Fibroblast of lung (primary cell): Measurements from ENCODE around the gene VGLL4. TPM values are rescaled to one million over a fixed set of nuclear protein-coding genes. Genes with fewer than 3 reads are reported as not detected.

Source experiments
- DNase-seq, 2 donors: peaks; one replicate each; pipeline versions ENCODE4 v3.0.0 to v3.0.0-alpha.2; 2010; ENCODE audit warnings: low read depth in 2 of 2
- H2AFZ ChIP-seq: 2 replicates; pipeline ENCODE4 v1.5.1; 2012; ENCODE audit warnings: low read length, control low read depth, inconsistent platforms
- H3K27ac ChIP-seq: 2 replicates; pipeline ENCODE4 v1.5.1; 2011; ENCODE audit warnings: low read length, control low read depth; ENCODE audit not compliant: insufficient read depth
- H3K27me3 ChIP-seq: 2 replicates; pipeline ENCODE4 v1.5.1; 2011; ENCODE audit warnings: mild to moderate bottlenecking, low read length; ENCODE audit not compliant: control insufficient read depth, insufficient read depth
- H3K36me3 ChIP-seq: 2 replicates; pipeline ENCODE4 v1.5.1; 2011; ENCODE audit warnings: low read length; ENCODE audit not compliant: control insufficient read depth, insufficient read depth
- H3K4me1 ChIP-seq: 2 replicates; pipeline ENCODE4 v1.5.1; 2011; ENCODE audit warnings: low read length; ENCODE audit not compliant: control insufficient read depth, insufficient read depth; ENCODE audit errors: extremely low read depth
- H3K4me2 ChIP-seq: 2 replicates; pipeline ENCODE4 v1.5.1; 2011; ENCODE audit warnings: low read length, control low read depth; ENCODE audit not compliant: insufficient read depth; ENCODE audit errors: extremely low read depth
- H3K4me3 ChIP-seq, 4 experiments: fragments of 200-600 bp in 1 of 4; sonication (generic) in 1 of 4; replicated peaks in 1 of 4; 2 replicates each; pipeline ENCODE4 v1.5.1; 2011 to 2016; ENCODE audit warnings: low read length in 4 of 4, low read depth in 3 of 4, mild to moderate bottlenecking in 3 of 4, control low read depth in 2 of 4, inconsistent platforms in 1 of 4, mixed read lengths in 1 of 4; ENCODE audit not compliant: insufficient read depth in 1 of 4; ENCODE audit errors: control extremely low read depth in 1 of 4
- H3K79me2 ChIP-seq: 2 replicates; pipeline ENCODE4 v1.5.1; 2012; ENCODE audit warnings: mild to moderate bottlenecking, low read length, inconsistent platforms; ENCODE audit not compliant: control insufficient read depth, insufficient read depth
- H3K9ac ChIP-seq: 2 replicates; pipeline ENCODE4 v1.5.1; 2011; ENCODE audit warnings: mild to moderate bottlenecking, low read length, control low read depth; ENCODE audit not compliant: insufficient read depth
- H3K9me3 ChIP-seq: 2 replicates; pipeline ENCODE4 v1.5.1; 2012; ENCODE audit warnings: low read depth, low read length; ENCODE audit not compliant: control insufficient read depth, insufficient read depth
- H4K20me1 ChIP-seq: 2 replicates; pipeline ENCODE4 v1.5.1; 2011; ENCODE audit warnings: low read length; ENCODE audit not compliant: control insufficient read depth, insufficient read depth; ENCODE audit errors: extremely low read depth
- CTCF ChIP-seq, 2 donors: IDR thresholded peaks in 1 of 2; conservative IDR thresholded peaks in 1 of 2; 1 replicate in 1 of 2; 2 replicates in 1 of 2; pipeline ENCODE4 v1.5.1; 2011 to 2012; ENCODE audit warnings: low read length in 2 of 2, control low read depth in 1 of 2, inconsistent platforms in 1 of 2, low read depth in 1 of 2, mild to moderate bottlenecking in 1 of 2
- EZH2 ChIP-seq: IDR thresholded peaks from 2 replicates; pipeline ENCODE4 v1.5.1; 2012; ENCODE audit warnings: low read length, control low read depth, mild to moderate bottlenecking; ENCODE audit errors: missing control alignments
- polyA plus RNA-seq, 2 donors: library from polyadenylated mRNA; depleted of rRNA in 1 of 2; stranded (reverse) in 1 of 2; unstranded in 1 of 2; fragments of >200 nt; gene quantifications; 2 replicates each; pipeline ENCODE4 v1.2.1, GENCODE V29; 2011 to 2012; ENCODE audit warnings: missing spikeins in 1 of 2
- total RNA-seq: library from RNA; depleted of rRNA; stranded (reverse); fragments of >200 nt; gene quantifications from 2 replicates; pipeline ENCODE4 v1.2.1, GENCODE V29; 2014

Gene VGLL4
- total and polyA plus RNA-seq, 2 donors (not counting 1 experiment from before 2014, with no cell fraction given), result 18.4 to 34.7 TPM

DNA sequence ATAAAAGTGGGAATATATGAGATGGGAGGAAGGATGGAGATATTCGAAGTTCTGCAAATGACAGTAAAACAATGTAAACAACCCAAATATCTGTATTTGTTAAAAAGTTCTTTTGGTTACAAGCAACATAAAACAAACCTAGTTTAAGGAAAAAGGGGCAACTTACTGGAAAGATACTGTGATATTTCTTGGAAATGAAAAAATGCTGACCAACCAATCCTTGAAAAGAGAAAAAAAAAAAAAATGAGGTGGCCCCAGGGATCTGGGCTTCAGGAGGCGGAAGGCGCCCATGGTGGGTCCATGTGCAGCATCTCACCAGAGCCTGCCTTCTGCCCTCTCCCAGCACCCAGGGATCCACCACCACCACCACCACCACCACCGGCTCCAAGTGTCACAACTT is 59.1 kb downstream of the VGLL4 start:
- Histone ChIP-seq H3K36me3 (no peaks in the 10 kb centered on the region), H3K4me1 (peaks cover 23% of the 10 kb centered on the region), H3K9ac (no peak overlapping the region), H3K27ac (no peak overlapping the region), H3K4me3 (no peak overlapping the region), H3K4me2 (no peak overlapping the region), H3K27me3 (no peaks in the 10 kb centered on the region), H3K9me3 (no peaks in the 10 kb centered on the region), H4K20me1 (no peaks in the 10 kb centered on the region), H3K79me2 (peaks cover 84% of the 10 kb centered on the region), H2AFZ (no peak overlapping the region)
- DNase-seq, result no peak
- TF ChIP-seq EZH2, result no peak
- TF ChIP-seq CTCF (conservative IDR thresholded peaks at IDR 0.05 in 1 of 2, IDR thresholded peaks at IDR 0.05 in 1 of 2; ENCODE audit: low read depth in 1 of 2, low read length in 2 of 2), result no peak

DNA sequence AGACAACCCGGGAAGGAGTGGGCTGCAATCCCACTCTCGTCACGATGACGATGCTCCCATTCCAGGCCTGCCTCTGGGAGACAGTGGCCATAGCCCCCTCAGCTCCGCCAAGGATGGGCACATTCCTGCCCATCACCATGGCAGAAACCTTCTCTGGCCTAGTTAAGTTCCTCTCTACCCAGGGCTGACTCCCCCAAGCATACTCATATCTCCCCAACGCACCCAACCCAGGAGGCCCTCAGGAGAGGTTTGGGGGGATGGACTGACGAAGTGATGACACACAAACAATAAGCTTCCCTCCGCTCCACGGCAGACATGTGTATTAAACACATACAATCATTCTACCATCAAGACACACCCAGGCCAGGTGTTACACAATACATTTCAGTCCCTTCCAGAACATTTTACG is 60.1 kb downstream of the VGLL4 start:
- H3K4me1 ChIP-seq, result peaks cover 23% of the 10 kb centered on the region
- no peak overlapping the region for H2AFZ ChIP-seq
- no peaks in the 10 kb centered on the region for H3K36me3 ChIP-seq
- peak in 1 of 2 donors; percentile 57 for DNase-seq
- no peak overlapping the region for H3K4me3 ChIP-seq
- H3K9ac ChIP-seq, result no peak overlapping the region
- H3K79me2 ChIP-seq, result peaks cover 77% of the 10 kb centered on the region
- H3K27ac ChIP-seq, result peak overlapping the region; percentile 82
- H4K20me1 ChIP-seq, result no peaks in the 10 kb centered on the region
- TF ChIP-seq CTCF (conservative IDR thresholded peaks at IDR 0.05 in 1 of 2, IDR thresholded peaks at IDR 0.05 in 1 of 2; ENCODE audit: low read depth in 1 of 2, low read length in 2 of 2) (no peak), EZH2 (no peak)
- H3K9me3 ChIP-seq, result no peaks in the 10 kb centered on the region
- no peak overlapping the region for H3K4me2 ChIP-seq
- H3K27me3 ChIP-seq, result no peaks in the 10 kb centered on the region

DNA sequence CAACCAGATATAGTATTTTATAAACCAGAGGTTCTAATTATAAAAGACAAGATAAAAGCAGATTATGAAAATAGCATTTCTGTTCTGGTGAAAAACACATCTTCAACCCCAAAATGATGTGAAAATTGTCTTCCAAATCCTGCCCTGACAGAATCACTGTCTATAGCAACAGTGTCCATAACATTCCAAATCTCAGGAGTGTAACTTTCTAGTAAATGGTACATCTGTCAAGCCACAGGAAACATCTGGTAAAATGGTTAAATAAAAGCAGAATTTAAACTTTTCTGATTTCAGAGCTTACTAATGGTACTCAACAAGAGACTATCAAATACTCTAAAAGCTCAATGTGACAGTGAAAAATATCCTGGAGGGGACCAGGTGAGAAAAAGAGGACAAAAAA is 60.5 kb downstream of the VGLL4 start:
- no peaks in the 10 kb centered on the region for H3K36me3 ChIP-seq
- no peaks in the 10 kb centered on the region for H3K27me3 ChIP-seq
- no peak overlapping the region for H3K4me3 ChIP-seq
- H2AFZ ChIP-seq, result no peak overlapping the region
- peaks cover 23% of the 10 kb centered on the region for H3K4me1 ChIP-seq
- no peaks in the 10 kb centered on the region for H4K20me1 ChIP-seq
- peaks cover 74% of the 10 kb centered on the region for H3K79me2 ChIP-seq
- no peak overlapping the region for H3K9ac ChIP-seq
- DNase-seq, result no peak
- peak overlapping the region; percentile 100 for H3K4me2 ChIP-seq
- H3K27ac ChIP-seq, result peak overlapping the region; percentile 82
- no peak for TF ChIP-seq EZH2
- no peak for TF ChIP-seq CTCF (conservative IDR thresholded peaks at IDR 0.05 in 1 of 2, IDR thresholded peaks at IDR 0.05 in 1 of 2; ENCODE audit: low read depth in 1 of 2, low read length in 2 of 2)
- H3K9me3 ChIP-seq, result no peaks in the 10 kb centered on the region
